T-helper 1 cell (primary cell): ENCODE data around the gene LRRC61.
"Not testable (repeated sequence)": the region's sequence is repeated elsewhere in the genome, so short reads cannot be mapped to it uniquely, and the experiment has no call there.

Experiments used
- DNase-seq, 5 donors: peaks; one replicate each; pipeline ENCODE4 v3.0.0-alpha.2; 2012 to 2020

The LRRC61 gene

DNA sequence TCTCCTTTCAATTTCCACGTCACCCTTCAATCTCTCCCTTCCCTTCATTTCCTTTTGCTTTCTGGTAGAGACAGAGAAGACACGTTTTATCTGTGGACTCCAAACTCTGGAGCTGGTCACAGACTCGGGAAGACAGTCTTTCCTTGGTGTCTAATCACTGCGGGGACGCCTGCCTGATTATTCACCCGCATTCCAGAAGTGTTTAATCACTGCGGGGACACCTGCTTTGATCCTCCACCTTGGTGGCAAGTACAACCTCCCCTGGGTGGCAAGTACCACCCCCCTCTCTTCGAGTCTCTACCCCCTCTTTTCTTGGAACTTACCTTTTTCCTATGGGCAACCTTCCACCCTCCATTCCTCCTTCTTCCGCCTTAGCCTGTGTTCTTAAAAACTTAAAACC is 15.3 kb upstream of the LRRC61 start:
- no peak for DNase-seq

DNA sequence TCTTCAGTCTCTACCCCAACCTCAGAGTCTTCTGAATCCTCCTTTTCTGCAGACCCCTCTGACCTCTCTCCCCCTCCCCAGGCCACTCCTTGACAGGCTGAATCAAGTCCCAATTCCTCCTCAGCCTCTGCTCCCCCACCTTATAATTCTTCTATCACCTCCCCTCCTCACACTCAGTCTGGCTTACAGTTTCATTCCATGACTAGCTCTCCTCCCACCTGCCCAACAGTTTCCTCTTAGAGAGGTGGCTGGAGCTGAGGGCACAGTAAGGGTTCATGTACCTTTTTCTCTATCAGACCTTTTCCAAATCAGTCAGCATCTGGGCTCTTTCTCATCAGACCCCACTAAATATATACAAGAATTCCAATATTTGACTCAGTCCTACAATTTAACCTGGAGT is 14.6 kb upstream of the LRRC61 start:
- no peak for DNase-seq

DNA sequence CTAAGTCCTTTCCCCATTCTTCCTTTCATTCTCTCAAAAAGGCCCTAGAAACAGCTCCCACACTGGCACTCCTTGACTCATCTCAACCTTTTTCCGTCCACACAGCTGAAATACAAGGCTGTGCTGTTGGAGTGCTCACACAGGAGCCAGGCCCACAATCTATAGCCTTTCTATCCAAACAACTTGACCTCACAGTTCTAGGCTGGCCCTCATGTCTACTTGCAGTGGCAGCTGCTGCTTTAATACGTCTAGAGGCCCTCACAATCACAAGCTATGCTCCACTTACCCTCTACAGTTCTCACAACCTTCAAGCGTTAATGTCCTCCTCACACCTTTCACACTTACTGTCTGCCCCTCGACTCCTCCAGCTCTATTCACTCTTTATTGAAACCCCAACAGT is 12.0 kb upstream of the LRRC61 start:
- no peak for DNase-seq

DNA sequence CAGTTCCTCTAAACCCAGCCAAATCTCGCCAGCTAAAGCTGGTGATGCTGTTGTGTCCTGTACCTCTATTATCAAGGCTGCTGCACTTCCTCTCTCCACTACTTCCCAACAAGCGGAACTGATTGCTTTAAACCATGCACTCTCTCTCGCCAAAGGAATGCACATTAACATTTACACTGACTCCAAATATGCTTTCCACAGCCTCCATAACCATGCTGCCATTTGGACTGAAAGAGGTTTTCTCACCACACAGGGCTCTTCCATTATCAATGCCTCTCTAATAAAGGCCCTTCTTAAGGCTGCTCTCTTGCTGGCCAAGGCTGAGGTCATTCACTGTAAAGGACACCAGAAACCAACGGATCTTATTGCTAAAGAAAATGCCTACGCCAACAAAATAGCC is 11.4 kb upstream of the LRRC61 start:
- DNase-seq, result no peak

DNA sequence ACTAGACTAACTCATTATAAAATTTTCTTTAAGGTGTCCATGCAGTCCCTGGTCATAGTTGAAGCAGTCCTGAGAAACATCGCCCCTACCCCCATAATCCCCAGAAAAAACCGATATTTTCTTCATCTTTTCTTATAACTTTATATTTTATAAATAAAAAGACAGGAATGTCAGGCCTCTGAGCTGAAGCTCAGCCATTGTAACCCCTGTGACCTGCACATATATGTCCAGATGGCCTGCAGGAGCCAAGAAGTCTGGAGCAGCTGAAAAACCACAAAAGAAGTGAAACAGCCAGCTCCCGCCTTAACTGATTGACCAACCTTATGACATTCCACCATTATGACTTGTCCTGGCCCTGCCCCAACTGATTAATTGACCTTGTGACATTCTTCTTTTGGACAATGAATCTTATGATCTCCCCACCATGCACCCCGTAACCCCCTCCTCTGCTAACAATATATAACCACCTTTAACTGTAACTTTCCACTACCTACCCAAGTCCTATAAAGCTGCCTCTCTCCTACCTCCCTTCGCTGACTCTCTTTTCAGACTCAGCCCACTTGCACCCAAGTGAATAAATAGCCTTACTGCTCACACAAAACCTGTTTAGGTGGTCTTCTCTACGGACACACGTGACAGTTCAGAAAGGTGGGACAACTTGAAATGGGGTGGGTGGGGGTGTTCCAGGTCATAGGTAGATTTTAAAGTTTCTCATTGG is 10.3 kb upstream of the LRRC61 start:
- DNase-seq, result not testable (repeated sequence)

DNA sequence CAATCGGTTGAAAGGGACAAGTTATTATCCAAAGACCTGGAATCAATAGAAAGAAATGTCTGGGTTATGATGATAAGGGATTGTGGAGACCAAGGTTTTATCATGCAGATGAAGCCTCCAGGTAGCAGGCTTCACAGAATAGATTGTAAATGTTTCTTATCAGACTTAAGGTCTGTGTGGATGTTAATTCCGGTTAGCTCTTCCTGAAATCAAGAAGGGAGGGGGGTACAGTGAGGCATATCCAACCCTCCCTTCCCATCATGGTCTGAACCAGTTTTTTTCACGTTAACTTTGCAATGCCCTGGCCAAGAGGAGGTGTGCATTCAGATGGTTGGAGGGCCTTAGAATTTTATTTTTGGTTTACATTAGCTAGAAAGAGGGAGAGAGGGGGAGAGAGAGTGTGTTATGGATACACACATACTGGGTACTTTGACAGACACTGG is 9.8 kb upstream of the LRRC61 start:
- no peak for DNase-seq

DNA sequence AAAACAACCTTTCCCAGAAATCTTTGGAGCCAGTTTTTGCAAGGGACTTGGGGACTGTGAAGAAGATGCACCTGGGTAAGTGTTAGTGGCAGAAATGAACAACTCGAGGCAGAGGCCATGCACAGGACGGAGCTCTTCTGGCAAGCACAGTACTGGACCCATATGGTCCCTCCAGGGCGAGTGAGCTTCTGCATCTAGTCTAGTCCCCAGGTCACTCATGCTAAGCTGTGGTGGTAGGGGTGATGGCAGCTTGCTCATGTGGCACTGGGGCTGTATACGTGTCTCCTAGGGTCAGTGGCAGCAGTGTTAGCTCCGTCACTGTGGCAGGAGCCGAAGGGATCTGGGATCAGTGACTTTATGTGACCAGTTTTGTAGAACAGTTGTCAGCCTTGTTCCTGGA is 9.3 kb upstream of the LRRC61 start:
- DNase-seq, result no peak

DNA sequence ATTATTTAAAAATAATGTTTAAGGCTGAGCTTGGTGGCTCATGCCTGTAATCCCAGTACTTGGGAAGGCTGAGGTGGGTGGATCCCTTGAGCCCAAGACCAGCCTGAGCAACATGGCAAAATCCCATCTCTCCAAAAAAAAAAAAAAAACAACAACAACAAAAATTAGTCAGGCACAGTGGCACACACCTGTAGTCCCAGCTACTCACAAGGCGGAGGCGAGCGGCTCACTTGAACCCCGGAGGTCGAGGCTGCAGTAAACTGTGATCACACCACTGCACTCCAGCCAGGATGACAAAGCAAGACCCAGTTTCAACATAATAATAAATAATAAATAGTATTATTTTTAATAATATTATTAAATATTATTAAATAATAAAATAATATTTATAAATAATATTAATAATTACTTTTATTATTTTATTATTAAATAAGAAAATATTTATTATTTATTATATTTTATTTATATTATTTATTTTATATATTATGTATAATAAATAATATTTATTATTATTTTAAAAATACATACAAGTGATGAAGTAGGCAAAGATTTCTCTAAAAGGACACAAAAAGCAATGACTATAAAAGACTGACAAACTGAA is 8.4 kb upstream of the LRRC61 start:
- no peak for DNase-seq

DNA sequence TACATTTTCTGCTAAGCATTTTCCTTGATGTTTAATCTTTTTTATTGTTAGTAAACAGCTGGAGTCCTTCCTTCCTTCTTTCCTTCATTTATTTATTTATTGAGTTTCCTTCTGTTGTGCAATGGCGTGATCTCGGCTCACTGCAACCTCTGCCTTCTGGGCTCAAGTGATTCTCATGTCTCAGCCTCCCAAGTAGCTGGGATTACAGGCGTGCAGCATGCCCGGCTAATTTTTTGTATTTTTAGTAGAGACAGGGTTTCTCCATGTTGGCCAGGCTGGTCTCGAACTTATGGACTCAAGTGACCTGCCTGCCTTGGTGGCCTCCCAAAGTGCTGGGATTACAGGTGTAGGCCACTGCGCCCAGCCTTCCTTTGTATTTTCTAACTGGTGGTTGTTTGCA is 6.2 kb upstream of the LRRC61 start:
- DNase-seq, result not testable (repeated sequence)

DNA sequence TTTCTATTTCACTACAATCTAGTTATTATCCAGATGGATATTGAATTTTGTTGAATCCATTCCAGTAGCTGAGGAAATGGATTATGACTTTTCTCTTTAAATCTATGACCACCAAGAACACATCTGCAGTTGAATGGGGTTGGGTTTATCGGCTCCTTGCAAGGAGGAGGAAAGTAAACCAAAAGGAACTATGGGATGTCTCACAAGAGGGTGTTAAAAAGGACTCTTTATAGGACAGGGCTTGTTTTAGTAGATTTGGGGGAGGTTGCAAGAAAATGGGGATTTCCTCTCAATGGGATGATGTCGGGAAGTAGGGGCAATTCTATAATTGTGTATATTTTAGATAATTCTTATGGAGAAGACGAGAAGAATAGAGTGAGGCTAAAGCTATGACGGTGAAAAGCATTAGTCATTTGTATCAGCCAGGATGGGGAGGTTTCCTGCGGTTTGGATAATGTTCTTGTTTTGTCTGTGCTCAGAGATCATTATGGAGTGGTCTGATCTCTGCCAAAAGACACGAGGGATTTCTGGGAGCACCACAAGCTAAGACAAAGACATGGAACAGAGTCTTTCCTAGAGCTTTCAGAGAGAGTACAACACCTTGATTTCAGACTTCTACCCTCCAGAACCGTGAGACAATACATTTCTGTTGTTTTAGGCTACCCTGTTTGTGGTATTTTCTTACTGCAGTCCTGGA is 5.3 kb upstream of the LRRC61 start:
- no peak for DNase-seq

DNA sequence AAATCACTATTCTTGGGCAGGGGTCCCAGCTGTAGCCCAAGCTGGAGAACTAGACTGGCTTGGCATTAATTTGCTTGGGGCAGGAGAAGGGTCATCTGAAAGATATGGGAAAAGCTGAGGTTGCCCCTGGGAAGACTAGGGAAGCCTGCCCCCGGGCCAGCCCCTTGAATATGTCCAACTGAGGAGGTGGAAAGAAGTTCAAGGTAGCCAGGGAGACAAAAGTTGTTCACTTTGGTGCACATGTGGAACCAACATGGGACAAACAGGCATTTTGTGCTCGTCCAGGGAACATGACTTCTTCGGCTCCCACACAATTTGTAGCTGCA is 1.4 kb upstream of the LRRC61 start:
- no peak for DNase-seq

DNA sequence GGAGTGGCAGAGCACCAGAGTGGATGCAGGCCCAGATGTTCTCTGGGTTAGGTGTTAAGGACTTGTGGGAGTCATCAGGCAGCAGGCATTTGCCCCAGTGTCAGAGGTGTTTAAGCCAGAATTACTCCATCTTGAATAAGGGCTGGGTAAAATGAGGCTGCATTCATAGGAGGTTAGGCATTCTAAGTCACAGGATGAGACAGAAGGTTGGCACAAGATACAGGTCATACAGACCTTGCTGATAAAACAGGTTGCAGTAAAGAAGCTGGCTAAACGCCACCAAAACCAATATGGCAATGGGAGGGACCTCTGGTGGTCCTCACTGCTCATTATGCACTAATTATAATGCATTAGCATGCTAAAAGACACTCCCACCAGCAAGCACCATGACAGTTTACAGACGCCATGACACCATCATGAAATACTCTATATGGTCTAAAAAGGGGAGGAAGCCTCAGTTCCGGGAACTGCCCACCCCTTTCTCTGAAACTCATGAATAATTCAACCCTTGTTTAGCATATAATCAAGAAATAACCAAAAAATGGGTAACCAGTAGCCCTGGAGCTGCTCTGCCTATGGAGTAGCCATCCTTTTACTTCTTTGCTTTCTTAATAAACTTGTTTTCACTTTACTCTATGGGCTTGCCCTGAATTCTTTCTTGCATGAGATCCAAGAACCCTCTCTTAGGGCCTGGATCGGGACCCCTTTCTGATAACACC is 882 bp upstream of the LRRC61 start:
- peak in 2 of 5 donors; percentile 17 to 90 for DNase-seq

DNA sequence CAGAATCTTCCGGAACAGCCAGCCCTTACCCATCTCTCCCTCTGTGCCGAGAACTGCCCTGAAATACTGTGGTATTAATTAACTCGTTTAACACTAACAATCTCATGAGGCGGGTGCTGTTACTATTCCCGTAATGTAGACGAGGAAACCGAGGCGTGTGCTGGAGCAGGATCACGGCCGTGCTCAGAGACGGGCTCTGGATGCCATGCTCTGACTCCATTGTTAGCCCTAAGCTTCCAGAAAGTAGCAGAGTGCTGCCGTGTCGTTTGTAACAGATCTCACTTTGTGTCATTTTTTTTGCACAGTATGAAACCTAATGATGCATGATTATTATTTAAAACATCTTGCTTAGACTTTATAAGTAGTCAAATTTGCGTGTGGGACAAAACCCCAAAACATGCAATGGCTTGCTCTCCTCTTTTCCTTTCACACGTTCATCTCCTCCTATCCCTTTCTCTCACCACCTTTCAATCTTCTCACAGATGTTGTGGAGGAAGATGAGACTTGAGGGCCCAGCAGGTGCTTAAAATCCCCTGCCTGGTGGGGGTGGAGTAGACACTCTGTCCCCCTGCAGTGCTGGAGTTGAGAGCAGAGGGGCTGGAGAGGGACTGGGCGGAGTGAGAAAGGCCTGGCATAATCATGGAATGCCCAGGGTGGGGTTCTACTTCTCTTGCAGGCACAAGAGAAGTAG is 672 bp downstream of the LRRC61 start:
- peak in 1 of 5 donors; percentile 50 for DNase-seq

DNA sequence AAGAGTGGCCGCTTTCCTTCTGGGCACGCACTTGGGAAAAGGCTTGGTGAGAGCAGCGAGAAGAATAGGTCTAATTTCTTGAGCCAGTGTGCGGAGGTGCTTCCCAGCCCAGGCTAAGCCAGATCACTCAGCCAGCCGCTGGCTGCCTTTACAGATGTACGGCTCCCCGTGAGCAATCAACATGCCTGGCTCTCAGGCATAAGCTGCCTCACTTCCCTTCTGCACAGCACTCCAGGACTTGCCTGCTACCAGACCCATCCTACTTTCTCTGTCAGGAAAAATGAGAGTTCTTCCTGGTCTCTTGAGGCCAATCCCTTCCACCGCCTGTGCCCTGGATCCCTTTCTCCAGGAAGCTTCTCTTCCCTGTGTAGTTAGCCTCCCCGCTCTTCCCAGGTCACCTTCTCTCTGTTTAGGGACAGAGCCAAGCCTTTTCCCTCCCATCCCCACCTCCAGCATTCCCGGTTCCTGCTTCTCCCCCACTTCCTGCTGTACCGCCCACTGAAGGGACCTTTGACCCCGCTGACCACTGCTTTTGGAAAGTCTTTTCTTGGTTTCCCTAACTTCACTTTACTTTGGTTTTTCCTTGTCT is 1.3 kb downstream of the LRRC61 start:
- DNase-seq, result no peak

DNA sequence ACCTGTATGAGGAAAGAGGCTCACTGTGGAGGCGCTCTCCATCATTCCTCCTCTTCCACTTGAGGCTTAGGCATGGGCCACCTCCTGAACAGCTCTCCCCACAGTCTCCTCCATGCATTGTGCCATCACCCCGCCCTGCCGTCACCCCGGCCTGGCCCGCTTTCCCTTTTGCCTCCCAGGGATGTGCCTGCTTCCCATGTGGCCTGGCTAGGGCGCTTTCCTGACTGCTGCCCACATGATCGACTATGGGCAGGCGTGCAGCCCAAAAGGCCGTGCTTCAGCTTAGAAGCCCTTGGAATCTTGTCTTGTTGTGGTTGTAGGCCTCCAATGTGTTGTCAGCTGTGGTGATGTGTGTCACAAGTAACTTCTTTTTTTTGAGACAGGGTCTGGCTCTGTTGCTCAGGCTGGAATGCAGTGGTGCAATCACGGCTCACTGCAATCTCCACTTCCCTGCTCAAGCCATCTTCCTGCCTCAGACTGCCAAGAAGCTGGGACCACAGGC is 2.0 kb downstream of the LRRC61 start:
- no peak for DNase-seq

DNA sequence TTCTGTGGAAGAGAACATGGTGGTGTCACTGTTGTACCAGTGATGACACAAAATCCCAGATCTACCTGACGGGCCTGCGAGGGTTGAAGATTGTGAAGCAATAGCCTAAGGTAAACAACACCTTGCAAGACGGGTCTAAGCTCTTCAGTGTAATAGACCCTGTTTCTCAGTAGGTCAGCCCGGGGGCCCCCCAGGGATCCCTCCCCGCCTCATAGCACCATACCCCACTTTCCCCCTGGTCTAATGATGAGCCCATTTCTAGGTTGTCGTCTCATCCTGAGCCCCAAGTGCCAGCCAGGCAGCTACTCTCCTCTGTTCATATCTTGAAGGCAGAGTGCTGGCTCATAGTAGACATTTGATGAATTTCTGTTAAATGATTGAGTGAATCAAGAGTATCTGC is 2.7 kb downstream of the LRRC61 start:
- no peak for DNase-seq

DNA sequence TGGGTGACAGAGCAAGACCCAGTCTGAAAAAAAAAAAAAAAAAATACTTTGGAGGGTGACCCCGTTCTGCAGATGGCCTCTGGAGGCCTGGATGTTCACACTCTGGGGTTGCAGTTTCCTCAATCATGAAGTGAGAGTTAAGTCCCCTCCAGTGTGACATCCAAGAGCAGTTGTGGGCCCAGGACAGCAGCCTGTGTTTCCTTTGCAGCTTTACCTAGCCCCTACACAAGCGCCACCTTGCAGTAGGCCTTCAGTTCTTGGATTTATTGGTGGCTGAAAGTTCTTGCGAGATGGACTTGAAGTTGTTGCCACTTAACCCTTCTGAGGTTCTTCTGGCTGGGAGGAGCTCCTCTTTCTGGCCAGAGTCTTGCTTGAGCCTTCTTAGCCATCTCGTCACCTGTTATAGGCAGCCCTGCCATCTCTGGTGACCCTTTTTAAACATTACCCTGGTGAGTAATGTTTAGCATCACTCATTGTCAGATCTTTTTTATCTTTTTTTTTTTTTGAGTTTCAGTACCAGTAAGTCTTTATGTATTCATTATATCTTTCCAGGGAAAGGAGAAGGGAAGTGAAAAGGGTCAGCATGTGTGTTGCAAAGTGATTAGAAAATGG is 3.6 kb downstream of the LRRC61 start:
- DNase-seq, result no peak

DNA sequence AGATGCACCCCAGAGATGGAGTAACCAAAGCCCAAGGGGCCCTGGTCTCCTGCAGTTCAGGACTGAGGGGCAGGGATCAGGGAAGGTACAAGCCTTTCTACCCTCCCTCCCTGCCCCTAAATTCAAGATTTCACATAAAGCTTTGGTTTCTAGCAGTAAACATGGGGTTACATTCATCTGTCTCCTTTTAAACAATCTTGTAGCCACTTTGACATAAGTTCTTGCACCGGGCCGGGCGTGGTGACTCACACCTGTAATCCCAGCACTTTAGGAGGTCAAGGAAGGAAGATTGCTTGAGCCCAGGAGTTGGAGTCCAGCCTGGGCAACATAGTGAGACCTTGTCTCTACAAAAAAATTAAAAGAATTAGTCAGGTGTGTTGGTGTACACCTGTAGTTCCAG is 4.2 kb downstream of the LRRC61 start:
- no peak for DNase-seq

DNA sequence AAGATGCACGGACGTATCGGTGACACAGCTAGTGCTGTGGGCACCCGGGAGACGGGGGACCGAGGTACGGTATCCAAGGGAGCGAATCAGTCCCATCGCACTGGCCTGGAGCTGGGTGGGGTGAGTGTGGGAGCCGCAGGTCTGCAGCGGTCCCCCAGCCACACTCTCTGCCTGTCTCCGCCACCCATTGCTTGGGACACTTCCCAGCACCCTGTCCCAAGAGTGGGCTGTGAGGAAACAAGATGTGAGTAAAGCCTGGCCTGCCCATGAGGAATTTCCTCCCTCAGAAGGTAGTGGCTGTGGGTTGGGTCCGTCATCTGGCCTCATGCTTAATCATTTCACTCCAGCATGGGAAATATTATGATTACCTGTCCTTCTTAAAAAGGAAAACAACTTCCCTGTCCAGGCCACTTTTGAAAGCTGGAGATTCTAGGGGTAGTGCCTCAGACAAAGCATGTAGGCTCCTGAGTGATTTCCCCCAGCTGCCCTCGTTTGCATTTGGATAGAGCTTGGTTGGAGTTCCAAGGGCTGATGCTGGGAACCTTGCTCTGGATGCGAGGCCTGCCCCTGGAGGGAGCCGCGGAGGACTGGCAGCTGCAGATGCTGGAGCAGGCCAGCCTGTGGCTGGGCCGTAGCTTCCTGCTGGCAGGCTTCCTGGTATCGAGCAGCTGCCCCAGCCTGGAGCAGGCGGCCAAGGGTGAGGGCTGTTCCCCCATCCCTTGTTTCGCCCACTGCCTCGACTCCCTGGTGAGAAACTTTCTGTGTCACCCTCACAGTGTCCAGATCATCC is 6.4 kb downstream of the LRRC61 start:
- no peak for DNase-seq

DNA sequence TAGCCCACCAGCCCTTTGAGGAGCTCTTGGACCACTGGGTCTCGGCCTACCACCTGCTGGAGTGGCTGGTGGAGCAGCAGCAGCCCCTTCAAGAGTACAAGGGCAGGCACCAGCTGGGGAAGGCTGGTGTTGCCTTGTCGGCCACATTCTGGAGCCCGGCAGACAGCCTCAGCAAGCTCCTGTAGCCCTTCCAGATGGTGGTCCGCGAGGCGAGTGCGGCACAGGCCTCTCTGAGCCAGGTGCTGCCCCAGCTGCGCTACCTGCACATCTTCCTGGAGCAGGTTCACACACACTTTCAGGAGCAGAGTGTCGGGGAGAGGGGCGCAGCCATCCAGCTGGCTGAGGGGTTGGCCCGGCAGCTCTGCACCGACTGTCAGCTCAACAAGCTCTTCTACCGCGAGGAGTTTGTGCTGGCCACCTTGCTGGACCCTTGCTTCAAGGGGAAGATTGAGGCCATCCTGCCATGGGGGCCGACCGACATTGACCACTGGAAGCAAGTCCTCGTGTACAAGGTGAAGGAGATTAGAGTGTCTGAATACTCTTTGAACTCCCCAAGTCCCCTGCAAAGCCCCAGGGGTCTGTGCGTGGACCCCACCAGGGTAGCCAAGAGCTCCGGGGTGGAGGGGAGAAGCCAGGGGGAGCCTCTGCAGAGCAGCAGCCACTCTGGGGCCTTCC is 7.2 kb downstream of the LRRC61 start:
- no peak for DNase-seq
